Measurements from ENCODE around the gene SGTB.

The SGTB gene

DNA sequence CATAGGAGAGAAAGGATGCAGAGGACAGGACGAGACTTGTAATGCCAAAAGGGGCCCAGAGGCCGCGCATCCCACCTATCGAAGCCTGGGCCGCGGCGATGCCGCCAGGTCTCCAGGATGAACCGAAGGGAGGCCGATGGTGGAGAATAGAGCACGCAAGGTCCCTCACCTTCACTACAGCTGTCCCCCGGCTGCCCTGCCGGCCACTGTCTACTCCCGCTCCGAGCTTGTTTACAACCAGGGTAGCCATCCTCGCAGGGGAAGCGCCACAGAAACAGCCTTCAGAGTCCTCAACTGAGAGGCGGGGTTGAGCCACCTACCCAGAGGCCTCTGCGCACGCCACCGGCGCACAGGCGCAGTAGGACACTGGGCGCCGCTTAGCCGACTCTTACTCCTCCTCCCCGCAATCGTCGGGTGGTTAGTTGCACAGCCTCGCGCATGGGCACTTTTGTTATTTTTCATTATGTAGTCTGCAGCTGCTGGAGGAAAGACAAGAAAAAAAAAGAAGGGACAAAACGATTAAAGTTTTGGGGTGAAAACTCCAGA, 97.8 kb downstream of the SGTB start, which contains the start of gene TRIM23:
Gene TRIM23, minus strand, starts transcription at position 309 of the 546 bp plus-strand sequence. Its CDS starts 59 bp downstream, at position 250.
- TF ChIP-seq SIN3A (IDR thresholded peaks at IDR 0.05; ENCODE audit: borderline replicate concordance, insufficient read depth, low read length) (no peak; the same call in 1 of the 2 replicates), TAF1 (IDR thresholded peaks at IDR 0.05; ENCODE audit: borderline replicate concordance, insufficient read depth, low read length) (peak; percentile 89; the same call in 1 of the 2 replicates), REST (IDR thresholded peaks at IDR 0.05; ENCODE audit: insufficient read depth in 1 of 2, low read depth in 2 of 2, low read length in 2 of 2) (peak in 1 of 2 experiments; percentile 24; a peak in 1 of 4 replicates), FOXP2 (optimal IDR thresholded peaks at IDR 0.05; ENCODE audit: borderline replicate concordance, extremely low read depth, extremely low read length, insufficient read depth) (peak; percentile 87), POLR2AphosphoS5 (IDR thresholded peaks at IDR 0.05; ENCODE audit: low read depth, low read length) (peak; percentile 97)

GRCh38 chr5:65623482-65623881, 98.4 kb downstream of the SGTB start:
- TF ChIP-seq TAF1 (IDR thresholded peaks at IDR 0.05; ENCODE audit: borderline replicate concordance, insufficient read depth, low read length): no peak
- TF ChIP-seq SIN3A (IDR thresholded peaks at IDR 0.05; ENCODE audit: borderline replicate concordance, insufficient read depth, low read length): no peak
- no peak for TF ChIP-seq FOXP2 (optimal IDR thresholded peaks at IDR 0.05; ENCODE audit: borderline replicate concordance, extremely low read depth, extremely low read length, insufficient read depth)

GRCh38 chr5:65620021-65620420, 101.9 kb downstream of the SGTB start:
- TF ChIP-seq TAF1 (IDR thresholded peaks at IDR 0.05; ENCODE audit: borderline replicate concordance, insufficient read depth, low read length): no peak
- no peak for TF ChIP-seq POLR2AphosphoS5 (IDR thresholded peaks at IDR 0.05; ENCODE audit: low read depth, low read length)
- no peak for TF ChIP-seq FOXP2 (optimal IDR thresholded peaks at IDR 0.05; ENCODE audit: borderline replicate concordance, extremely low read depth, extremely low read length, insufficient read depth)
- no peak for TF ChIP-seq SIN3A (IDR thresholded peaks at IDR 0.05; ENCODE audit: borderline replicate concordance, insufficient read depth, low read length)
- TF ChIP-seq REST (IDR thresholded peaks at IDR 0.05; ENCODE audit: insufficient read depth in 1 of 2, low read depth in 2 of 2, low read length in 2 of 2): no peak
